Skin of body (tissue), 3 donors: Measurements from ENCODE around the gene FBXO40. TPM values are rescaled to one million over a fixed set of nuclear protein-coding genes. Genes with fewer than 3 reads are reported as not detected.

ENCODE experiments used
- DNase-seq: peaks from one replicate; lab custom pipeline; 2025; lab: John Stamatoyannopoulos, UW
- small RNA-seq: library from RNA; depleted of rRNA; stranded (forward); fragments of <200 nt; gene quantifications from one replicate; pipeline ENCODE3, GENCODE V24; 2014; ENCODE audit warnings: low replicate concordance
- total RNA-seq: library from RNA; depleted of rRNA; stranded (reverse); fragments of >200 nt; gene quantifications from one replicate; pipeline ENCODE4 v1.2.3, GENCODE V29; 2014

Gene FBXO40
- total RNA-seq, 1 donor from 2014 or later = 0.59 TPM

DNA sequence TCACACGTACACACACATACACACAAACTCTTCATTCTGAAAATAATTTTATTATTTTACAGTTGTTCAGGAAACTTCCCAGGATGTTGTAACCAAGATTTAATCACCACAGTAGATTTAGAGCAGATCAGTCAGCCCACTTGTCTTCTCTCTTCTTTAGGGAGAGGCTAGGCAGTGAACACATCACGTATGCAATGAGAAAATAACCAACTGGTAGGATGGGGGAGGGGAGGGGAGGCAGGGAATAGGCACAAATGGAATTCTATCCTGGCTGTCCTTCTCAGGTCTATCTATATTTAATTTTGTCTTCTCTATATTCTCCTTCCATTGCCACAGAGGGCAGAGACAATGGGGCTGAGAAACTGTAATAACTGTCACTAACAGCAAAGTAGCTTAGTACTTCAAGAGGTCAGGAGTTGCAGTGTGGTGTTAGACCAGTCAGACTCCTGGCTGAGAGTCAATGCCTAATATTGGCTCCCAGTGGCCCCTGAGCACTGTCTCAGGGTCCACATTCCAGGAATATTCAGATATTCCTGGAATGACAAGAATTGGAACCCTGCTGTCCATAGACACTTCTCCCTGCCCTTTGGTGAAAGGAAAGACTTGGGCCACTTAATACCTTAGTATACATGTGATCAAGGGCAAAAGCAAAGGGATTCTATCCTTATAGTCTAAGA, 70.1 kb downstream of the FBXO40 start:
- no peak for DNase-seq

GRCh38 chr3:121665488-121665887, 72.3 kb downstream of the FBXO40 start:
- DNase-seq = no peak

- DNase-seq = no peak
Measured at GRCh38 chr3:121667333-121667732, 74.2 kb downstream of the FBXO40 start.

GRCh38 chr3:121670676-121671075, 77.5 kb downstream of the FBXO40 start:
- no peak for DNase-seq

DNA sequence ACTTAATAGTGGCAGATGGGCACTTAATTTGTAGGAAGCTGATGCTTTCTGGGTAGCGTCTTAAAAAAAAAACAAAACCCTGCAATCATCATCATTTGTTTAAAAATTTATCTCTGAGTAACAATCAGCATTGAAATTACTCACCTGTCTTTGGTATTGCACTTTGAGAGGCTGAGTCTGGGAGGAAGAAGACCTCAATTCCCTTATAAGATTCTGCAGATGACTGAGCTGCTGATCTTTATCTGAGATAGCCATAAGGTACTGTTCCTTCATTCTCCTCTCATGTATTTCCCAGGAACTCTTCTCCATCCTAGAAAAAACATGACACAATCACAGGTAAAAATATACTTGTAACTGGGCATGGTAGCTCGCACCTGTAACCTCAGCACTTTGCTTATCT, 84.0 kb downstream of the FBXO40 start:
- DNase-seq = no peak

Small RNA genes lying within 50 kb of the gene (small RNA-seq; reads per million reads assigned to genes)
- gene RNU4-62P = not detected

Other genes with a start within 250 kb of the FBXO40 start
- gene POLQ, start 47.4 kb upstream of the FBXO40 start, total RNA-seq = 3.7 TPM
- gene ARGFX, start 25.4 kb upstream of the FBXO40 start, total RNA-seq = not detected
- gene HCLS1, start 67.5 kb downstream of the FBXO40 start, total RNA-seq = 9.1 TPM
- 51.3 TPM for gene GOLGB1, start 156.4 kb downstream of the FBXO40 start, total RNA-seq
- 26.3 TPM for gene IQCB1, start 241.7 kb downstream of the FBXO40 start, total RNA-seq
- gene EAF2, start 241.8 kb downstream of the FBXO40 start, total RNA-seq = 10.0 TPM